GM18951 (cell line): Measurements from ENCODE around the gene RAD51B.
"Not testable (repeated sequence)": the region's sequence is repeated elsewhere in the genome, so short reads cannot be mapped to it uniquely, and the experiment has no call there.

Source experiments
- POLR2A ChIP-seq: IDR thresholded peaks from 4 replicates; pipeline ENCODE4 v1.6.1; 2011; ENCODE audit warnings: mild to moderate bottlenecking; ENCODE audit not compliant: insufficient read length, insufficient read depth; ENCODE audit errors: extremely low read depth
- in situ Hi-C: fragments of 300-500 bp; cut with MboI; formaldehyde crosslinking; loops from one replicate; pipeline ENCODE4 v1.12.0; 2022; ENCODE audit warnings: low sequenced_read_pairs, mixed read lengths, inconsistent platforms; ENCODE audit not compliant: unreplicated experiment

Gene RAD51B

DNA sequence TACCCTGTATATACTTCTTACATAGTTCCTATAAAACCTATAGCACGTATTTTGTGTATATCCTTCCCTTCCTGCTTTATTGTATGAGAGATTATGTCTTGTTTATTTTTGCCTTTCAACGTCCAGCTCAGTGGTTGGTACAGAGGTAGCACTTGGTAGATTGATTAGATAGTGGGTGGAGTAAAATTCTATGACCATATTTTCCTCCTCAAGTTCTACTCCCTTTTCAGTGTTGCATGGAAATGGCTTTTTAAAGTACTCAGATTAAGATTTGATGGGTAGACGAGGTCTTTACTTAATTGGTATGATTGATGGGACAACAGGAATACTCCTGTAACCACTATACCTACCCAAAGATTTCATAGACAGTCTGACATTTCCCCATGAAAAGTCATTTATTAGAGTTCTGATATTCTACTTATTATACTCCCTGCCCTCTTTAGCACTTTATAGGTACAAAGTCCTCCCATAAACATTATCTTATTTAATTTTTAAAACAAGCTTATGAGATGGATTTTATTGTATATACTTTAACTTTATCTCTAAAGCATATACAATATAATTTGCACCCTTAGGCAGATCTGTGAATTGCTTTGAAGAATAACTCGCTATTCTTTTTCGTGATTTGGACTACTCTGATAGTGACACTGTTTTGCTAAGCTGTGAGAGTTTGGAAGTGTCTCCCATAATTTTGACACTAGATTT is 348.0 kb downstream of the RAD51B start:
- TF ChIP-seq POLR2A, result no peak
- in situ Hi-C loops, result no loop called here

DNA sequence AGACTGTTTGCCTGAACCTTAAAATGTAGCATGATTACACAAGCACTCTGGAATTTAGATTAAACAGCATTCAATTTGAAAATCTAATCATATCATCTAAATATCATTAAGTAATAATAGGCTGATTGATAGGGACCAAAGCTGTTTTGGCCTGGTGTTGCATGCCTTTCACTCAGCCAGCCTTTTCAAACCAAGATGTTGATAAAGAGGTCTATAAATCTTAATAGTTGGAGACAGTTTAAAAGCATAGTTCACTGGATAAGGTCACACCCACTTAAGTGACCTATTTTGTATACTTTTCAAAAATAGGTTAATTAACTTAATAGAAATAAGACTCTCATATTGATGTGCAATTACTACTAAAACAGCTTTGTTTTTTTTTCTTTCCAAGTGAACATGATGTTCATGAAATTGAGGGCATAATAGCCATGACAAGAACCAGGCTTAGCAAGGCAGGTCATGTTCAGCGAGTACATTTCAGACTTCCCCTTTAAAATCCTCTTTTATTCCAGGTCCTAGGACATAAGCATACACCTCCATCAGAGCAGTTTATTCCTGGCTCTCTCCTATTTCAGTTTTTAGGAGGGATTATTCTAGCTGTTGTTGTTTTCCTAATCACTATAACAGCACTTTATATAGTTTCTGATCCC is 349.0 kb downstream of the RAD51B start:
- in situ Hi-C loops, result no loop called here
- TF ChIP-seq POLR2A, result no peak

DNA sequence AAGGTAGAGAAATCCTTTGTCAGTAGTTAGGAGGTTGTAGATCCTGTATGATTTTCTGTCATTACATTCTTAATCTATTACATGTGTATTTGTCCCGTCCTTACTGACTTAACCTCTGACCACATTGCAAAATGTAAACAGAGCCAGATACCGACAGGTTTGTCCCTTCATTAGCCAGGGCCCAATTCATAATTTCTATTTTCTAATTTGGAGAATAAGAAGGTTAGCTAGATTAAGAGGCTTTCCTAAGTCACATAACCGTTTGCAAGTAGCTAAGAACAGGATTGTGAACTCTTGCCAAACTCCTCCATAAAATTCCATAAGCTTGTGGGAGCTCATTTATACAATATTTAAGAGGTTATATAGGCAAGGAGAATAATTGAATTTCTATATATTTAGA is 352.6 kb downstream of the RAD51B start:
- no peak for TF ChIP-seq POLR2A
- in situ Hi-C loops, result no loop called here

DNA sequence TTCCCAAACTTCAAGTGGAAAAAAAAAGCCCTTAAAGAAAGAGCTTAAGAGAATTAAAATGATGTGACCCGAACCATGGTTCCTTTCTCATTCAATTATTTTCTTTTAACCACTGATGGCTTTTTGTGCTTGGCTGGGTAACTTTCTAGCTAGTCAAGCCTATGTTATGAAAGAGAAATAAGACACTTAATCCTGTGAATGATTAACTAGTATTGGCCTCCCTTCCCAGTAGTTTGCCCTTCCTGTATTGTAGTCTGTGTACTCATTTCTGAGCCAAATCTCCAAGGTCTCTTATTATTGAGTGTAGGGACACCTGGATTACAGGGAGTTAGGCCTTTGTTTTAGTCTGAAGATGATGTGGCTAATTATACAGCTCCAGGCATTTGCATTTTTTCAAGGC is 353.0 kb downstream of the RAD51B start:
- TF ChIP-seq POLR2A, result no peak
- in situ Hi-C loops, result no loop called here

DNA sequence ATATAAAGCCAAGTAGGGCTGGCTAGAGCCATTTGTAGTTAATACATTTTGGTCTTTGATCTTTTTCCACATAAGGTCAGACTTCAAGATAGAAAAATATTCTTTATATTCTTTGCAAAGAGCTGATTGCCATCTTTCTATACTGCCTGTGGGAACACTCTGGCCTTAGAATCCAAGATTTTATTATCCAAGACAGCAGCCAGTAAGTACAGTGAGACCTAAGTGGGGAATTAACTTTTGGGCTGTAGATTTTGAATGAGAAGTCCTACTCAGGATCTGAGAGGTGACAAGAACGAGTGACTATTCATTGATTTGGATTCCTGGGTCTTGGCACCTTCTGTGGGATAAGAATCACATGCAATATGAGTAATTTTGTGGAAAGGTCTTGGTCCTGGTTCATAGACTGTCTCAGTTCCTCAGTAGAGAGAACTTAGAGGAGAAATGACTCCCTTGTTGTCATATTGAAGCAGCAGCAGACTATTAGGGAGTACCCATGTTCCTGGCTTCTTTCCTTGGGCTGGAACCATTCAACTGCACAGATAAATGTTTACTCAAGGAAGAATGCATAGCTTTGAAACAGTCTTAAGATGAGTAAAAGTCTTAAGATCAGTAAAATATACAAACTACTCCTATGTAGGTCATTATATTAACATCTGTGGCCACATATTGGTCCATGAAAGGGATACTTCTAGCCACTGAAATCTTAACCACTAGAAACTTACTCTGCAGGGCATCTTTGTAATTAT is 353.8 kb downstream of the RAD51B start:
- no peak for TF ChIP-seq POLR2A
- in situ Hi-C loops, result no loop called here

DNA sequence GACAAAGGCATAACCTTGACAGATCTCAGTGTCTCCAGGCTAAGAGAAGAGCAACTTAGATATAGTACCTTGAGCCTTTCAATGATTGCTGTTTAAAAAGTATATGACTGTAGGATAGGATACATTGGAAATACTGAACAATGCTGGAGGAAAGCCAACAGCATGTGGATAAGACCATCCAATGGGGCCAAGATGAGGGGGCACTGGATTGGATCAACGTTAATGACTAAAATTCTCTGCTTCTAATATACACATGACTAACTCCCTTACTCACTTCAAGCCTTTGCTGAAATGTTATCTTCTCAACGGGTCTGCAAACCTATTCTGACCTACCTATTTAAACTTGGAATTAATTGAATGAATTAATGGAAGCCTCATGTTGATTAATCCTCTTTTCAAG is 354.9 kb downstream of the RAD51B start:
- TF ChIP-seq POLR2A, result no peak
- in situ Hi-C loops, result no loop called here

DNA sequence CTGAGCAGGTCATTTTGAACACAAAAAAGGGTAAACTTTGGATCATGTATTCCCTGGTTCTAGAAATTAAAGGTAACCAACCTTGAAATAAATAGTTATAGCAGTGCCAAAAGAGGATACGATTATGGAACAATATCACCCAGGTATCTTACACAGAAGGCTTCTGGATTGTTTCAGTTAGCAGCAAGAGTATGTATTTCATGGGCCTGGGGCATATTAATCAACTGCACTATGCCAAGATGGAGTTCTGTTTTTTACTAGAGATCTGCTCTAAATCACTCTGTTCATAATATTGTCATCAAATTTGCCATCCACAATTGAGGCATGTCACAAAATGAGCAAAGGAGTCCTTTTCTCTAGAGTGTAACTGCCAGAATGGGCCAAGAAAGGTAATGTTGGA is 357.1 kb downstream of the RAD51B start:
- no peak for TF ChIP-seq POLR2A
- in situ Hi-C loops, result no loop called here

DNA sequence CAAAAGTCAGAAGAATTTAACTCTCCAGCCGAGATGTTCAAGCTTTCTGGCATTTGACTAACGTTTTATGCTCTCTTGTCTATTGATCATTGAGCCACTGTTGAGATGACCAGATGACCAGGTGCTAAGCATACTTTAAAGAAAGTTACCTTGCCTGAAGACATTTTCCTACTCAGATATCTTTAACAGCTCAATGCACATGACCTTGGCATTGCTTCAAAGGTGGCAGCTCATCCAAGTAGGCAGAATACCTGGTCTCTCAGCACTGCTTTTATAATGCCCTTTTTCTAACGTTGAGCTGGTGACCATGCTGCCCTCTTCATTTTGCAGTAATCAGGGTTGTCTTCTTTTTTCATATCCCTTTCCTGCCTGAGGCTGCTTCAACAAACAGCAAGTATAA is 358.1 kb downstream of the RAD51B start:
- in situ Hi-C loops, result no loop called here
- no peak for TF ChIP-seq POLR2A

DNA sequence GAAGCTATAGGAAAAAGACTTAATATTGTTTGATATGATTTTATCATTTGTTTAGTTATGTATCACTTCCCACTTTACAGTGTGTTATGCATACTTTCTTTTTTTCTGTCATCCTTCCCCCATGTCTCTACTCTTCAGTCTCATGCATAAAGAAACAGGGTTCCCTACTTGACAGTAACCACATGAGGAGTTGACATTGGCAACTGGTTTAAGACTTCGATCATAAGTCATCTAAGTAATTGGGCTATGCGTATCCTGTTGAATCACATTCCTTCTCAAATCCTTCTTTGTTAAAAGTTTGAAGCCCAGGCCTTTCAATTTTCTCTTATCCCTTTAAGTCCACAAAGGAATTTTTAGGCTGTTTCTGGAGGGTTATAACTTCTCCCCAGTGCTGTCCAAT is 358.7 kb downstream of the RAD51B start:
- in situ Hi-C loops, result no loop called here
- no peak for TF ChIP-seq POLR2A

DNA sequence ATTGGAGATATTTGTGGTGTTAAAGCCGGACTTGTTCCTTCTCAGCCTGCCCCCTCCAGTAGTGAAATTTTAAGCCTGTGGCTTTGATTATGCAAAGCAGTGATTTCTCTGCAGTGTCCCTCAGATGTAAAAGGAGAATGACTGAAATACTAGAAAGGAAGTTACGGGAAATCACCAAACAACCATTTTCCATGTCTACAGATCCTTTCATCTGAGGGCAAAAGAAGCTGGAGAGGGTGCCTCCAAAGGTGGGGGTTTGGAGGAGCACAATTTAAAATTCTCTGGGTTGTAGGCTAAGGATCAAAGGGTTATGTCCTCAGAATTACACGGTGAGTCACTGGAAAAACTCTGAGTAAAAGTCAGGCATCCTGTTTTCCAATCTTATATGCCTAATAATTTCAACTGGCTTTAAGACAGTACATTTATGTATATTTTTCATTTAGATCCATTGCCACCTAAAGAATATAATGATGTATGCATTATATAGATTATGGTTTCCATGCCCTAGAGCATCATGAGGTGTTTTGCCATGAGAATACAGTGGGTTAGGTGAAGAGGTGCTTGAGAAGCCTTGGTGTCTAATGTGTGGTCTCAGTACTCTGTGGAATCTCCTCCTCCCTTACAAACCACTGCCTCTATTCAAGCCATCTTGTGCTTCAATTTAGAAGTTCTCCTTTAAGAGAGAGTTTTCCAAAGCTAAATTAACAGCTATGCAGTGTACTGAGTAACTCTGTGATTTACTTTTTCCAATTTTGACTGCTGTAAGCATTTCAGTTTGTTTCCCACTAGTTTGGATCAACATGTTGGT is 362.1 kb downstream of the RAD51B start:
- in situ Hi-C loops, result no loop called here
- no peak for TF ChIP-seq POLR2A

DNA sequence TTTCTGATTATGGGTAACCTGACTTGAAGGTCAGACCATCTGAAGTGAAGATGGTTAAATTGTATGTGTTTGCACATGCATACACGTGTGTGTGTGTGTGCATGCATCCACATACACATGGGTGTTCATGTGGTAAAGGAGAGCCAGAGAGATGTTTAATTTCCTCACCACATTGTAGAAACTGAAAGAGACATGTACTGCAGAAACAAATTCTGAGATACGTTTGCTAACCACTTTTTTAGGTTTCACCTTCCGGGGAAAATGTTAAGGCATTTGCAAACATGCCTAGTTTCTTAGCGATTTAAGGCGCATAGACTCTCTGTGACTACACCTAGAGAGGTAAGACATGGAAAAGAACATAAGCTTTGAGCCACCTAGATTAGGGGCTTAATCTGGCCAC is 362.9 kb downstream of the RAD51B start:
- in situ Hi-C loops, result no loop called here
- TF ChIP-seq POLR2A, result no peak

DNA sequence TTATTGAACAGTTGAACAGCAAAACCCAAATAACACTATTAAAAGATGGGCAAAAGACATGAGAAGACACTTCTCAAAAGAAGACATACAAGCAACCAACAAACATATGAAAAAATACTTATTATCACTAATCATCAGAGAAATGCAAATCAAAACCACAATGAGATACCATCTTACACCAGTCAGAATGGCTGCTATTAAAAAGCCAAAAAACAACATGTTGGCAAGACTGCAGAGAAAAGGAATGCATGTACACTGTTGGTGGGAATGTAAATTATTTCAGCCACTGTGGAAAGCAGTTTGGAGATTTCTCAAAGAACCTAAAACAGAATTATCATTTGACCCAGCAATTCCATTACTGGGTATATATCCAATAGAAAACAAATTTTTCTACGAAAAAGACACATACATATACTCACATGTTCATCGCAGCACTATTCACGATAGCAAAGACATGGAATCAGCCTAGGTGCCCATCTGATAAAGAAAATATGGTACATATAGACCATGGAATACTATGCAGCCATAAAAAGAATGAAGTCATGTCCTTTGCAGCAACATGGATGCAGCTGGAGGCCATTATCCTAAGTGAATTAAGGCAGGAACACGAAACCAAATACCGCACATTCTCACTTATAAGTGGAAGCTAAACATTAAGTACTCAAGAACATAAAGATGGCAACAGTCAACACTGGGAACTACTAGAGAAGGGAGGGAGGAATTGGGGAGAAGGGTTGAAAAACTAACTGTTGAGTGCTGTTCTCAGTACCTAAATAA is 367.1 kb downstream of the RAD51B start:
- in situ Hi-C loops, result not testable (repeated sequence)
